K562 (cell line): ENCODE data around the gene NEU1. TPM values are rescaled to one million over a fixed set of nuclear protein-coding genes. Genes with fewer than 3 reads are reported as not detected.

Experiments
- ASH1L ChIP-seq: fragments of 450-650 bp; IDR thresholded peaks from 2 replicates; pipeline ENCODE4 v1.6.1; 2018; ENCODE audit warnings: borderline replicate concordance, mild to moderate bottlenecking, low read depth; ENCODE audit not compliant: partially characterized antibody
- BACH1 ChIP-seq: fragments of 200-800 bp; sonication (Bioruptor generic); IDR thresholded peaks from 2 replicates; pipeline ENCODE4 v1.6.1; 2016; ENCODE audit warnings: missing genetic modification characterization, missing compliant biosample characterization
- C11orf30 ChIP-seq: fragments of 450-650 bp; IDR thresholded peaks from 2 replicates; pipeline ENCODE4 v1.6.1; 2016; ENCODE audit warnings: low read depth, mild to moderate bottlenecking
- CREB1 ChIP-seq, 2 experiments: sonication (generic) in 1 of 2; formaldehyde crosslinking in 1 of 2; IDR thresholded peaks; 2 replicates each; pipeline versions ENCODE4 v1.6.1 to v1.8.0; 2012 to 2022; ENCODE audit warnings: inconsistent platforms in 1 of 2, mild to moderate bottlenecking in 1 of 2, missing genetic modification reagents in 1 of 2, moderate library complexity in 1 of 2
- HMG20A ChIP-seq: fragments of 450-650 bp; formaldehyde crosslinking; conservative IDR thresholded peaks from 2 replicates; pipeline ENCODE4 v1.4.0; 2020; ENCODE audit warnings: mild to moderate bottlenecking, mixed read lengths
- HMG20B ChIP-seq: fragments of 250-450 bp; sonication (Bioruptor Pico); IDR thresholded peaks from 2 replicates; pipeline ENCODE4 v1.5.0; 2021; ENCODE audit warnings: mild to moderate bottlenecking
- LEF1 ChIP-seq: fragments of 450-650 bp; IDR thresholded peaks from 2 replicates; pipeline ENCODE4 v1.6.1; 2016; ENCODE audit warnings: mild to moderate bottlenecking
- PML ChIP-seq: IDR thresholded peaks from 2 replicates; pipeline ENCODE4 v1.6.1; 2012; ENCODE audit warnings: low read length, inconsistent platforms
- SAFB ChIP-seq: fragments of 200-400 bp; formaldehyde crosslinking; IDR thresholded peaks from 2 replicates; pipeline ENCODE4 v1.6.1; 2017; ENCODE audit warnings: low read depth, low read length, borderline replicate concordance
- SMAD4 ChIP-seq: fragments of 250-450 bp; sonication (Bioruptor Pico); conservative IDR thresholded peaks from 2 replicates; pipeline ENCODE4 v1.8.0; 2021; ENCODE audit warnings: inconsistent platforms, mild to moderate bottlenecking, moderate library complexity
- SMARCE1 ChIP-seq: fragments of 450-650 bp; IDR thresholded peaks from 2 replicates; pipeline ENCODE4 v1.7.1; 2016; ENCODE audit warnings: mild to moderate bottlenecking
- SRSF3 ChIP-seq: fragments of 200-400 bp; formaldehyde crosslinking; IDR thresholded peaks from 2 replicates; pipeline ENCODE4 v1.6.1; 2016; ENCODE audit warnings: mild to moderate bottlenecking, low read length, moderate library complexity; ENCODE audit not compliant: insufficient read depth
- ZNF121 ChIP-seq: sonication (generic); formaldehyde crosslinking; conservative IDR thresholded peaks from 2 replicates; pipeline ENCODE4 v1.8.0; 2022; ENCODE audit warnings: missing genetic modification reagents
- ZNF175 ChIP-seq: fragments of 200-800 bp; sonication (Bioruptor generic); IDR thresholded peaks from 2 replicates; pipeline ENCODE4 v1.6.1; 2016; ENCODE audit warnings: low read depth, mild to moderate bottlenecking, missing genetic modification characterization, missing compliant biosample characterization
- ZNF408 ChIP-seq: fragments of 250-450 bp; sonication (Bioruptor Pico); IDR thresholded peaks from 2 replicates; pipeline ENCODE4 v1.4.0; 2020; ENCODE audit warnings: low read depth, mild to moderate bottlenecking, moderate library complexity
- ZNF551 ChIP-seq: fragments of 250-450 bp; sonication (Bioruptor Pico); IDR thresholded peaks from 2 replicates; pipeline ENCODE4 v1.5.0; 2021; ENCODE audit warnings: mild to moderate bottlenecking, moderate library complexity
- polyA plus RNA-seq, 8 experiments: library from polyadenylated mRNA; depleted of rRNA in 4 of 8; stranded (reverse) in 5 of 8; unstranded in 3 of 8; fragments of >200 nt; fragmentation: Nextera tagmentation in 2 of 8; fragmentation: Illumina TruSeq in 1 of 8; extraction: Ambion mirVana in 2 of 8; extraction: Trizol in 1 of 8; gene quantifications; 2 replicates each; pipeline versions ENCODE4 v1.2.1 to v1.2.3, GENCODE V29; 2011 to 2014; ENCODE audit warnings: inconsistent platforms in 1 of 8, missing spikeins in 1 of 8
- total RNA-seq, 7 experiments: library from RNA; depleted of rRNA in 6 of 7; stranded (reverse); fragments of >200 nt in 6 of 7; fragmentation: Illumina TruSeq in 2 of 7; extraction: Trizol in 2 of 7; gene quantifications; 2 replicates each; pipeline versions ENCODE4 v1.2.1 to v1.2.3, GENCODE V29; 2011 to 2021; ENCODE audit warnings: low replicate concordance in 1 of 7
- TF ChIP-seq, protein P1 (sequence below): sonication (generic); formaldehyde crosslinking; IDR thresholded peaks from 2 replicates; pipeline ENCODE4 v1.5.0; 2020; ENCODE audit warnings: missing genetic modification reagents
- TF ChIP-seq, protein P2 (sequence below): fragments of 200-800 bp; sonication (Bioruptor generic); IDR thresholded peaks from 2 replicates; pipeline ENCODE4 v1.6.1; 2017; ENCODE audit warnings: missing genetic modification characterization, missing compliant biosample characterization
- TF ChIP-seq, protein P3 (sequence below): sonication (generic); formaldehyde crosslinking; IDR thresholded peaks from 2 replicates; pipeline ENCODE4 v1.8.0; 2022; ENCODE audit warnings: mild to moderate bottlenecking, missing genetic modification reagents
- TF ChIP-seq, protein P4 (sequence below): fragments of 450-650 bp; formaldehyde crosslinking; IDR thresholded peaks from 2 replicates; pipeline ENCODE4 v1.4.0; 2022; ENCODE audit warnings: missing genetic modification characterization
- TF ChIP-seq, protein P5 (sequence below): fragments of 450-650 bp; IDR thresholded peaks from 2 replicates; pipeline ENCODE4 v1.6.1; 2018; ENCODE audit warnings: mild to moderate bottlenecking, low read depth; ENCODE audit not compliant: partially characterized antibody

The NEU1 gene
- total and polyA plus RNA-seq, 9 of the 15 experiments (the other 6 are each of a cell fraction or from before 2014, with no cell fraction given), result 14.8 to 67.8 (median 51.0) TPM

DNA sequence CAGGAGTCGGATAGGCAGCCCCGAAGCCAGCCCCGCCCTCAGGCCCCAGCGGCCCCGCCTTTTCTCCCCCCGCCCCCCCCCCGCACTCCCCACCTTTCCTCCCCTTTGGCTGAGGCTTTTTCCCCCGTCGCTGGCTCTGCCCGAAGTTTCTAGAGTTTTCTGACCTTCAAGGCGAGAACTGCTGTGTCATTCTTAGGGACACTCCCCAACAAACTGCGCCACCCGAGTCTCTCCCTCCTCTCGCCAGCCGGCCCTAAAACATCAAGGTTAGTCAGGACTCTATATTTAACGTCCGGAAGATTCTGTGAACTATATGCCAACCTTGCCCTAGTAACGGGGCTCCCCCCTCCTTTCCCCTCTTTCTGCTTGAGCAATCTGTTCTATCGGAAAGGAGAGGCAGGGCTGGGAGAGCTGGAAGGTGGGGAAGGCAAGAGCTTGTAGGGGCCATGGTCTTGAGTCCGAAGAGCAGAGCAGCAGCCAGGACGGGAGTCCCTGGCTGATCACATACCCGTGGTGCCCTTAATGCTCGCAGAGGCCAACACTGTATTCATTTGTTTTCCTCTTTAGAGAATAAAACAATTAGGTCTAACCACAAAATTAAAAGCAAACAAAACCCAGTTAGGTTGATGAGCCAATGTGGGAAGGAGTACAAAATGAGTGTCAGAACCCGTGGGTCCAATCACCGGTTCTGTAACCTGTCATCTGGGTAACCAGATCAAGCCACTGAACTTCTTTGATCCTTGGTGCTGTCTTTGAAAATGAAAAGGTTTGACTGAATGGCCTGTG is 40.4 kb downstream of the NEU1 start (continued):
- TF ChIP-seq, protein P1, sequence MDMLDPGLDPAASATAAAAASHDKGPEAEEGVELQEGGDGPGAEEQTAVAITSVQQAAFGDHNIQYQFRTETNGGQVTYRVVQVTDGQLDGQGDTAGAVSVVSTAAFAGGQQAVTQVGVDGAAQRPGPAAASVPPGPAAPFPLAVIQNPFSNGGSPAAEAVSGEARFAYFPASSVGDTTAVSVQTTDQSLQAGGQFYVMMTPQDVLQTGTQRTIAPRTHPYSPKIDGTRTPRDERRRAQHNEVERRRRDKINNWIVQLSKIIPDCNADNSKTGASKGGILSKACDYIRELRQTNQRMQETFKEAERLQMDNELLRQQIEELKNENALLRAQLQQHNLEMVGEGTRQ (CRISPR knock-in tag), result no peak
- no peak for TF ChIP-seq ZNF408 (CRISPR knock-in tag)
- TF ChIP-seq ZNF551, result peak; percentile 79; the same call in 1 of the 2 replicates
- TF ChIP-seq ZNF121 (CRISPR knock-in tag), result no peak
- peak; percentile 75 for TF ChIP-seq PML
- TF ChIP-seq ASH1L, result no peak
- 0 out of 2 replicates have a peak, but pooled peaks have one; percentile 32 for TF ChIP-seq SRSF3
- TF ChIP-seq C11orf30, result no peak
- peak; percentile 99 for TF ChIP-seq BACH1 (tag)
- no peak for TF ChIP-seq CREB1 (IDR thresholded peaks at IDR 0.05)
- TF ChIP-seq CREB1 (CRISPR knock-in tag; IDR thresholded peaks at IDR 0.05), result no peak; the same call in 1 of the 2 replicates
- no peak for TF ChIP-seq LEF1
- no peak for TF ChIP-seq SAFB
- no peak for TF ChIP-seq HMG20A (CRISPR knock-in tag)
- TF ChIP-seq, protein P2, sequence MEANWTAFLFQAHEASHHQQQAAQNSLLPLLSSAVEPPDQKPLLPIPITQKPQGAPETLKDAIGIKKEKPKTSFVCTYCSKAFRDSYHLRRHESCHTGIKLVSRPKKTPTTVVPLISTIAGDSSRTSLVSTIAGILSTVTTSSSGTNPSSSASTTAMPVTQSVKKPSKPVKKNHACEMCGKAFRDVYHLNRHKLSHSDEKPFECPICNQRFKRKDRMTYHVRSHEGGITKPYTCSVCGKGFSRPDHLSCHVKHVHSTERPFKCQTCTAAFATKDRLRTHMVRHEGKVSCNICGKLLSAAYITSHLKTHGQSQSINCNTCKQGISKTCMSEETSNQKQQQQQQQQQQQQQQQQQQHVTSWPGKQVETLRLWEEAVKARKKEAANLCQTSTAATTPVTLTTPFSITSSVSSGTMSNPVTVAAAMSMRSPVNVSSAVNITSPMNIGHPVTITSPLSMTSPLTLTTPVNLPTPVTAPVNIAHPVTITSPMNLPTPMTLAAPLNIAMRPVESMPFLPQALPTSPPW (CRISPR knock-in tag), result no peak
- TF ChIP-seq, protein P3, sequence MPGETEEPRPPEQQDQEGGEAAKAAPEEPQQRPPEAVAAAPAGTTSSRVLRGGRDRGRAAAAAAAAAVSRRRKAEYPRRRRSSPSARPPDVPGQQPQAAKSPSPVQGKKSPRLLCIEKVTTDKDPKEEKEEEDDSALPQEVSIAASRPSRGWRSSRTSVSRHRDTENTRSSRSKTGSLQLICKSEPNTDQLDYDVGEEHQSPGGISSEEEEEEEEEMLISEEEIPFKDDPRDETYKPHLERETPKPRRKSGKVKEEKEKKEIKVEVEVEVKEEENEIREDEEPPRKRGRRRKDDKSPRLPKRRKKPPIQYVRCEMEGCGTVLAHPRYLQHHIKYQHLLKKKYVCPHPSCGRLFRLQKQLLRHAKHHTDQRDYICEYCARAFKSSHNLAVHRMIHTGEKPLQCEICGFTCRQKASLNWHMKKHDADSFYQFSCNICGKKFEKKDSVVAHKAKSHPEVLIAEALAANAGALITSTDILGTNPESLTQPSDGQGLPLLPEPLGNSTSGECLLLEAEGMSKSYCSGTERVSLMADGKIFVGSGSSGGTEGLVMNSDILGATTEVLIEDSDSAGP, result no peak
- no peak; the same call in 1 of the 2 replicates for TF ChIP-seq ZNF175 (CRISPR knock-in tag)
- TF ChIP-seq SMARCE1, result no peak
- peak; percentile 70 for TF ChIP-seq SMAD4 (CRISPR knock-in tag)
- TF ChIP-seq, protein P4, sequence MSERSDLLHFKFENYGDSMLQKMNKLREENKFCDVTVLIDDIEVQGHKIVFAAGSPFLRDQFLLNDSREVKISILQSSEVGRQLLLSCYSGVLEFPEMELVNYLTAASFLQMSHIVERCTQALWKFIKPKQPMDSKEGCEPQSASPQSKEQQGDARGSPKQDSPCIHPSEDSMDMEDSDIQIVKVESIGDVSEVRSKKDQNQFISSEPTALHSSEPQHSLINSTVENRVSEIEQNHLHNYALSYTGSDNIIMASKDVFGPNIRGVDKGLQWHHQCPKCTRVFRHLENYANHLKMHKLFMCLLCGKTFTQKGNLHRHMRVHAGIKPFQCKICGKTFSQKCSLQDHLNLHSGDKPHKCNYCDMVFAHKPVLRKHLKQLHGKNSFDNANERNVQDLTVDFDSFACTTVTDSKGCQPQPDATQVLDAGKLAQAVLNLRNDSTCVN (CRISPR knock-in tag), result no peak; the same call in 1 of the 2 replicates
- peak; percentile 86; the same call in 1 of the 2 replicates for TF ChIP-seq HMG20B (CRISPR knock-in tag)
- TF ChIP-seq, protein P5, sequence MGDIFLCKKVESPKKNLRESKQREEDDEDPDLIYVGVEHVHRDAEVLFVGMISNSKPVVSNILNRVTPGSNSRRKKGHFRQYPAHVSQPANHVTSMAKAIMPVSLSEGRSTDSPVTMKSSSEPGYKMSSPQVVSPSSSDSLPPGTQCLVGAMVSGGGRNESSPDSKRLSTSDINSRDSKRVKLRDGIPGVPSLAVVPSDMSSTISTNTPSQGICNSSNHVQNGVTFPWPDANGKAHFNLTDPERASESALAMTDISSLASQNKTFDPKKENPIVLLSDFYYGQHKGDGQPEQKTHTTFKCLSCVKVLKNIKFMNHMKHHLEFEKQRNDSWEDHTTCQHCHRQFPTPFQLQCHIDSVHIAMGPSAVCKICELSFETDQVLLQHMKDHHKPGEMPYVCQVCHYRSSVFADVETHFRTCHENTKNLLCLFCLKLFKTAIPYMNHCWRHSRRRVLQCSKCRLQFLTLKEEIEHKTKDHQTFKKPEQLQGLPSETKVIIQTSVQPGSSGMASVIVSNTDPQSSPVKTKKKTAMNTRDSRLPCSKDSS, result no peak
